K562 (cell line): ENCODE data around the gene NFIL3. TPM values are rescaled to one million over a fixed set of nuclear protein-coding genes. Genes with fewer than 3 reads are reported as not detected.
A peak's percentile ranks its signal among the peaks of the same experiment; 100 is the strongest.
"Not testable (repeated sequence)": the region's sequence is repeated elsewhere in the genome, so short reads cannot be mapped to it uniquely, and the experiment has no call there.

ENCODE experiments used
- ATAC-seq: fragments of 200-7000 bp; cut with Tn5 transposase; 3 replicates; pipeline ENCODE4 v1.9.1; 2020; ENCODE audit warnings: moderate library complexity
- BruUV-seq: library from RNA; stranded (reverse); fragments of 400-500 nt; replicated peaks from 2 replicates; lab custom pipeline; 2021; lab: Mats Ljungman, UMichigan
- CTCF ChIA-PET: fragments of 300-600 bp; formaldehyde crosslinking; extraction: SDS; loops from one replicate; lab custom pipeline; 2021; ENCODE audit warnings: low intra/inter-chr PET ratio; lab: Yijun Ruan, JAX
- POLR2A ChIA-PET: fragments of 300-600, 350-650 bp; sonication (Branson Sonifier 250); formaldehyde crosslinking; extraction: SDS; loops from one replicate; lab custom pipeline; 2021; ENCODE audit warnings: antibody characterized with exemption, inconsistent platforms; lab: Yijun Ruan, JAX
- DNase-seq, 4 experiments: peaks; one replicate each; pipeline versions ENCODE4 v3.0.0 to v3.0.0-alpha.2; 2011 to 2018; ENCODE audit warnings: low spot score in 3 of 4, mixed read lengths in 3 of 4; ENCODE audit errors: extremely low read depth in 1 of 4
- FAIRE-seq: peaks from 2 replicates; lab custom pipeline; 2011; peaks lifted over from hg19 to GRCh38; lab: Jason Lieb, UNC
- H2AFZ ChIP-seq: 2 replicates; pipeline ENCODE4 v1.6.0; 2011; ENCODE audit warnings: low read depth, low read length, control low read depth, inconsistent platforms
- H3K27ac ChIP-seq: fragments of 200-600 bp; 3 replicates; pipeline ENCODE4 v1.8.0; 2011; ENCODE audit warnings: low read depth, mild to moderate bottlenecking, control low read depth, inconsistent platforms, low read length, moderate library complexity, mixed read lengths; ENCODE audit errors: extremely low read depth
- H3K27me3 ChIP-seq, 2 experiments: fragments of 300-600 bp in 1 of 2; 2 replicates in 1 of 2; 3 replicates in 1 of 2; pipeline versions ENCODE4 v1.6.0 to v1.8.0; 2011; ENCODE audit warnings: inconsistent platforms in 2 of 2, low read length in 2 of 2, mild to moderate bottlenecking in 1 of 2, mixed read lengths in 1 of 2, moderate library complexity in 1 of 2; ENCODE audit not compliant: control insufficient read depth in 2 of 2, insufficient read depth in 2 of 2
- H3K36me3 ChIP-seq: fragments of 300-600 bp; 3 replicates; pipeline ENCODE4 v1.8.0; 2011; ENCODE audit warnings: mild to moderate bottlenecking, low read length, inconsistent platforms; ENCODE audit not compliant: control insufficient read depth, insufficient read depth
- H3K4me1 ChIP-seq, 2 experiments: fragments of 200-600 bp in 1 of 2; replicated peaks in 1 of 2; 2 replicates in 1 of 2; 3 replicates in 1 of 2; pipeline versions ENCODE4 v1.5.1 to v1.8.0; 2011; ENCODE audit warnings: inconsistent platforms in 2 of 2, low read length in 2 of 2, mild to moderate bottlenecking in 1 of 2, mixed read lengths in 1 of 2, moderate library complexity in 1 of 2; ENCODE audit not compliant: control insufficient read depth in 2 of 2, insufficient read depth in 2 of 2
- H3K4me2 ChIP-seq: 2 replicates; pipeline ENCODE4 v1.6.1; 2011; ENCODE audit warnings: low read length, control low read depth, inconsistent platforms, mixed read lengths; ENCODE audit not compliant: insufficient read depth
- H3K4me3 ChIP-seq: fragments of 200-600 bp; sonication (generic), shearing (Covaris generic); 2 replicates; pipeline ENCODE4 v1.5.1; 2016; ENCODE audit warnings: control low read depth, inconsistent platforms
- H3K79me2 ChIP-seq: fragments of 200-600 bp; 3 replicates; pipeline ENCODE4 v1.8.0; 2011; ENCODE audit warnings: low read length, inconsistent platforms; ENCODE audit not compliant: control insufficient read depth, insufficient read depth
- H3K9ac ChIP-seq, 2 experiments: 2 replicates each; pipeline versions ENCODE4 v1.6.0 to v1.6.1; 2011; ENCODE audit warnings: low read depth in 2 of 2, low read length in 2 of 2, control low read depth in 1 of 2, inconsistent platforms in 1 of 2, mild to moderate bottlenecking in 1 of 2, mixed read lengths in 1 of 2; ENCODE audit not compliant: insufficient read depth in 1 of 2
- H3K9me1 ChIP-seq: one replicate; pipeline ENCODE4 v1.6.0; 2011; ENCODE audit warnings: inconsistent platforms, mild to moderate bottlenecking, low read length, moderate library complexity; ENCODE audit not compliant: control insufficient read depth, insufficient read depth
- H3K9me3 ChIP-seq: replicated peaks from 2 replicates; pipeline ENCODE4 v1.5.1; 2011; ENCODE audit warnings: low read depth, low read length, inconsistent platforms; ENCODE audit not compliant: control insufficient read depth, insufficient read depth
- H4K20me1 ChIP-seq: replicated peaks from 2 replicates; pipeline ENCODE4 v1.6.1; 2011; ENCODE audit warnings: low read length, inconsistent platforms, mixed read lengths; ENCODE audit not compliant: control insufficient read depth, insufficient read depth
- ZNF354B ChIP-seq: fragments of 250-450 bp; sonication (Bioruptor Pico); IDR thresholded peaks from 2 replicates; pipeline ENCODE4 v1.4.0; 2020
- ZNF507 ChIP-seq: conservative IDR thresholded peaks from 2 replicates; pipeline ENCODE4 v1.6.1; 2017; ENCODE audit warnings: missing genetic modification characterization, missing compliant biosample characterization
- WGBS: fragments of 100-300 bp; shearing (Covaris generic); methylation state at CpG from one replicate; pipeline ENCODE4 v1.1.6; 2016; ENCODE audit warnings: low coverage, mixed read lengths; ENCODE audit not compliant: insufficient coverage; ENCODE audit errors: missing lambda C conversion rate; 5-methylcytosine and 5-hydroxymethylcytosine counted together
- in situ Hi-C: fragments of 300-500 bp; cut with MboI; formaldehyde crosslinking; loops from 4 replicates; pipeline ENCODE4 v1.15.0; 2018; ENCODE audit warnings: inconsistent platforms, mixed read lengths
- intact Hi-C: fragments of 100-400 bp; cut with micrococcal nuclease; formaldehyde crosslinking; loops from 2 replicates; pipeline ENCODE4 v1.14.2; 2022
- polyA plus RNA-seq, 8 experiments: library from polyadenylated mRNA; depleted of rRNA in 4 of 8; stranded (reverse) in 5 of 8; unstranded in 3 of 8; fragments of >200 nt; fragmentation: Nextera tagmentation in 2 of 8; fragmentation: Illumina TruSeq in 1 of 8; extraction: Ambion mirVana in 2 of 8; extraction: Trizol in 1 of 8; gene quantifications; 2 replicates each; pipeline versions ENCODE4 v1.2.1 to v1.2.3, GENCODE V29; 2011 to 2014; ENCODE audit warnings: inconsistent platforms in 1 of 8, missing spikeins in 1 of 8
- total RNA-seq, 7 experiments: library from RNA; depleted of rRNA in 6 of 7; stranded (reverse); fragments of >200 nt in 6 of 7; fragmentation: Illumina TruSeq in 2 of 7; extraction: Trizol in 2 of 7; gene quantifications; 2 replicates each; pipeline versions ENCODE4 v1.2.1 to v1.2.3, GENCODE V29; 2011 to 2021; ENCODE audit warnings: low replicate concordance in 1 of 7
- TF ChIP-seq, protein P1 (sequence below): sonication (generic); IDR thresholded peaks from 2 replicates; pipeline ENCODE4 v1.6.1; 2016
- TF ChIP-seq, protein P2 (sequence below): fragments of 450-650 bp; formaldehyde crosslinking; IDR thresholded peaks from 2 replicates; pipeline ENCODE4 v1.4.0; 2020; ENCODE audit warnings: mild to moderate bottlenecking, mixed read lengths

Gene NFIL3
- total and polyA plus RNA-seq, 9 of the 15 experiments (the other 6 are each of a cell fraction or from before 2014, with no cell fraction given), result 3.2 to 16.1 (median 9.3) TPM

DNA sequence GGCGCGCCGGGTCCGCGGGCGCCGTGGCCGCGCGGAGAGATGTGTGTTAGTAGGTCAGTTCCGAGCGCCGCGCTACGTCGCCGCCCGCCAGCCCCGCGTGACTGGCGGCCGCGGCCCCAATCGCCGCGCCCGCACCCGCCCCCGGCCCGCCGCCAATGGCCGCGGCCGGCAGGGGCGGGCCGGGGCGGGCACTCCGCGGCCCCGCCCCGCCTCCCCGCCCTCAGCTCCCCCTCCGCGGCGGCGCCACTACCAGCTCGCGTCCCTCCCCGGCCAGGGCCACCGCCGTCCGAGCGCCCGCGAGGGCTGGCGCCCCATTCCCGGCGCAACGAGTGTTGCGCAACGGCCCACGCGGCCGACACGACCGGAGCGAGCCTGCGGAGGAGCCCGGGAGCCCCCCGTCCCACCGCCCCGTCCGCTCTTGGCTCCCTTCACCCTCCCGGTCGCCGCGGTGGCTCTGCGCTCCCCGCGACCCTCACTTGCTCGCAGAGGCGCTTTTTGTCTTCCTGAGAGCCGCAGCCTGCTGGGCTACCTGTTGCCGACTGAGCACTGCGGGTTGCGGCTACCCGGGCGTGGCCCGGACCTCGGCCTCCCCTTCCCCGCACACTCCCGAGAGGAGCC lies at the start of gene NFIL3 (continued):
- TF ChIP-seq, protein P1, sequence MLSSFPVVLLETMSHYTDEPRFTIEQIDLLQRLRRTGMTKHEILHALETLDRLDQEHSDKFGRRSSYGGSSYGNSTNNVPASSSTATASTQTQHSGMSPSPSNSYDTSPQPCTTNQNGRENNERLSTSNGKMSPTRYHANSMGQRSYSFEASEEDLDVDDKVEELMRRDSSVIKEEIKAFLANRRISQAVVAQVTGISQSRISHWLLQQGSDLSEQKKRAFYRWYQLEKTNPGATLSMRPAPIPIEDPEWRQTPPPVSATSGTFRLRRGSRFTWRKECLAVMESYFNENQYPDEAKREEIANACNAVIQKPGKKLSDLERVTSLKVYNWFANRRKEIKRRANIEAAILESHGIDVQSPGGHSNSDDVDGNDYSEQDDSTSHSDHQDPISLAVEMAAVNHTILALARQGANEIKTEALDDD, result no peak
- TF ChIP-seq, protein P2, sequence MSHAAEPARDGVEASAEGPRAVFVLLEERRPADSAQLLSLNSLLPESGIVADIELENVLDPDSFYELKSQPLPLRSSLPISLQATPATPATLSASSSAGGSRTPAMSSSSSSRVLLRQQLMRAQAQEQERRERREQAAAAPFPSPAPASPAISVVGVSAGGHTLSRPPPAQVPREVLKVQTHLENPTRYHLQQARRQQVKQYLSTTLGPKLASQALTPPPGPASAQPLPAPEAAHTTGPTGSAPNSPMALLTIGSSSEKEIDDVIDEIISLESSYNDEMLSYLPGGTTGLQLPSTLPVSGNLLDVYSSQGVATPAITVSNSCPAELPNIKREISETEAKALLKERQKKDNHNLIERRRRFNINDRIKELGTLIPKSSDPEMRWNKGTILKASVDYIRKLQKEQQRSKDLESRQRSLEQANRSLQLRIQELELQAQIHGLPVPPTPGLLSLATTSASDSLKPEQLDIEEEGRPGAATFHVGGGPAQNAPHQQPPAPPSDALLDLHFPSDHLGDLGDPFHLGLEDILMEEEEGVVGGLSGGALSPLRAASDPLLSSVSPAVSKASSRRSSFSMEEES (CRISPR knock-in tag), result no peak

DNA sequence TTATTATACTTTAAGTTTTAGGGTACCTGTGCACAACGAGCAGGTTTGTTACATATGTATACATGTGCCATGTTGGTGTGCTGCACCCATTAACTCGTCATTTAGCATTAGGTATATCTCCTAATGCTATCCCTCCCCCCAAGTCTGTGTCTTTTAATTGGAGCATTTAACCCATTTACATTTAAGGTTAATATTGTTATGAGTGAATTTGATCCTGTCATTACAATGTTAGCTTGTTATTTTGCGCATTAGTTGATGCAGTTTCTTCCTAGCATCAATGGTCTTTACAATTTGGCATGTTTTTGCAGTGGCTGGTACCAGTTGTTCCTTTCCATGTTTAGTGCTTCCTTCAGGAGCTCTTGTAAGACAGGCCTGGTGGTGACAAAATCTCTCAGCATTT lies 47.9 kb upstream of the NFIL3 start:
- CTCF ChIA-PET, H2AFZ ChIP-seq, H3K4me2 ChIP-seq, H3K4me1 ChIP-seq, H3K9ac ChIP-seq, H3K9me3 ChIP-seq, DNase-seq, H4K20me1 ChIP-seq, ATAC-seq, H3K27me3 ChIP-seq, POLR2A ChIA-PET, H3K27ac ChIP-seq, BruUV-seq, H3K4me3 ChIP-seq, H3K36me3 ChIP-seq, H3K79me2 ChIP-seq, intact Hi-C loops, in situ Hi-C loops, FAIRE-seq, H3K9me1 ChIP-seq: not testable (repeated sequence)
- peak; percentile 88 for TF ChIP-seq ZNF507 (tag)
- 0 out of 2 replicates have a peak, but pooled peaks have one; percentile 54 for TF ChIP-seq ZNF354B (CRISPR knock-in tag)
- 3% methylated on average over 3 of the region's 3 CpGs for WGBS
